Activated CD8-positive, alpha-beta memory T cell treated with anti-CD3 and anti-CD28 coated beads, Interleukin-2, amount 50 U/mL, for 1 hour (primary cell): ENCODE data around the gene TARS3.

ENCODE experiments used
- DNase-seq: peaks from one replicate; pipeline ENCODE4 v3.0.0-alpha.2; 2020; ENCODE audit errors: extremely low read depth

Gene TARS3

GRCh38 chr15:101623367-101624304 lies 100.6 kb downstream of the TARS3 start:
- no peak for DNase-seq

- DNase-seq: no peak
Observed at GRCh38 chr15:101621961-101622360, 102.3 kb downstream of the TARS3 start.

GRCh38 chr15:101620671-101621070 lies 103.6 kb downstream of the TARS3 start:
- no peak for DNase-seq

GRCh38 chr15:101619615-101619865 lies 104.7 kb downstream of the TARS3 start:
- DNase-seq: no peak

- DNase-seq: no peak
Observed at GRCh38 chr15:101618851-101619614, 105.2 kb downstream of the TARS3 start.

GRCh38 chr15:101618076-101618475 lies 106.2 kb downstream of the TARS3 start:
- no peak for DNase-seq

- no peak for DNase-seq
Observed at GRCh38 chr15:101617390-101617965, 106.8 kb downstream of the TARS3 start.

- no peak for DNase-seq
Observed at GRCh38 chr15:101615986-101616848, 108.1 kb downstream of the TARS3 start.

- no peak for DNase-seq
Observed at GRCh38 chr15:101615414-101615985, 108.8 kb downstream of the TARS3 start.

- DNase-seq: no peak
Observed at GRCh38 chr15:101614761-101615160, 109.5 kb downstream of the TARS3 start.

GRCh38 chr15:101614001-101614585 lies 110.2 kb downstream of the TARS3 start:
- no peak for DNase-seq

- DNase-seq: no peak
Observed at GRCh38 chr15:101613130-101614000, 110.9 kb downstream of the TARS3 start.

GRCh38 chr15:101612676-101613075 lies 111.6 kb downstream of the TARS3 start:
- no peak for DNase-seq

GRCh38 chr15:101611580-101612299 lies 112.5 kb downstream of the TARS3 start:
- no peak for DNase-seq

GRCh38 chr15:101611007-101611406 lies 113.3 kb downstream of the TARS3 start:
- DNase-seq: no peak

- DNase-seq: no peak
Observed at GRCh38 chr15:101610611-101611000, 113.7 kb downstream of the TARS3 start.

GRCh38 chr15:101609742-101610610 lies 114.3 kb downstream of the TARS3 start:
- DNase-seq: no peak

- DNase-seq: no peak
Observed at GRCh38 chr15:101608201-101608600, 116.1 kb downstream of the TARS3 start.
